Measurements from ENCODE around the gene PTPRA.

PTPRA gene

GRCh38 chr20:3081641-3082040 lies 208.4 kb downstream of the PTPRA start:
- DNase-seq, result no peak

GRCh38 chr20:3082306-3082951 lies 209.1 kb downstream of the PTPRA start:
- DNase-seq, result no peak

- DNase-seq, result no peak
These were observed 210.0 kb downstream of the PTPRA start for GRCh38 chr20:3082955-3083952.

- no peak for DNase-seq
These were observed 211.2 kb downstream of the PTPRA start, which contains the start of gene AVP for GRCh38 chr20:3084283-3084985. Gene AVP, minus strand, starts transcription at chr20:3084724. Its CDS starts 50 bp downstream, at chr20:3084674.

GRCh38 chr20:3084986-3085360 lies 211.7 kb downstream of the PTPRA start:
- DNase-seq, result no peak

GRCh38 chr20:3085571-3086072 lies 212.3 kb downstream of the PTPRA start:
- DNase-seq, result no peak

GRCh38 chr20:3088031-3088430 lies 214.8 kb downstream of the PTPRA start:
- no peak for DNase-seq

All from activated T-cell treated with anti-CD3 and anti-CD28 coated beads, Interleukin-2, amount 50 U/mL, for 48 hours (primary cell).